Thoracic aorta (tissue), 2 donors: ENCODE measurements around the gene CD276. TPM values are rescaled to one million over a fixed set of nuclear protein-coding genes. Genes with fewer than 3 reads are reported as not detected.

Experiments used
- ATAC-seq: fragments of 150-250 bp; one replicate; pipeline ENCODE4 v1.8.0; 2017; ENCODE audit warnings: low read depth; ENCODE audit not compliant: insufficient number of reproducible peaks, low FRiP score
- DNase-seq: peaks from one replicate; pipeline ENCODE4 v3.0.0-alpha.2; 2020; ENCODE audit warnings: low spot score
- H3K27ac ChIP-seq, 2 donors: fragments of 200-600 bp; sonication (generic); 1 replicate in 1 of 2; 2 replicates in 1 of 2; pipeline ENCODE4 v1.5.1; 2016; ENCODE audit warnings: mild to moderate bottlenecking in 2 of 2, moderate library complexity in 2 of 2
- H3K27me3 ChIP-seq: fragments of 200-600 bp; sonication (generic); replicated peaks from 2 replicates; pipeline ENCODE4 v1.6.0; 2016; ENCODE audit warnings: mild to moderate bottlenecking; ENCODE audit not compliant: insufficient read depth
- H3K36me3 ChIP-seq: fragments of 200-600 bp; sonication (generic); one replicate; pipeline ENCODE4 v1.5.1; 2016
- H3K4me1 ChIP-seq, 2 donors: fragments of 200-600 bp; sonication (generic); 1 replicate in 1 of 2; 2 replicates in 1 of 2; pipeline versions ENCODE4 v1.5.1 to v1.6.0; 2016; ENCODE audit warnings: low read depth in 2 of 2, mild to moderate bottlenecking in 1 of 2; ENCODE audit not compliant: control insufficient read depth in 1 of 2
- H3K4me3 ChIP-seq: fragments of 200-600 bp; sonication (generic); 2 replicates; pipeline ENCODE4 v1.5.1; 2016; ENCODE audit warnings: mild to moderate bottlenecking
- H3K9me3 ChIP-seq: fragments of 200-600 bp; sonication (generic); 2 replicates; pipeline ENCODE4 v1.5.1; 2016
- CTCF ChIP-seq: fragments of 200-600 bp; sonication (generic); IDR thresholded peaks from one replicate; pipeline ENCODE4 v1.5.1; 2019; ENCODE audit warnings: antibody characterized with exemption
- total RNA-seq, 2 donors: library from RNA; depleted of rRNA; stranded (reverse); fragments of >200 nt; gene quantifications; one replicate each; pipeline versions ENCODE4 v1.1.0 to v1.2.3, GENCODE V29; 2016

CD276 gene
- total RNA-seq, 2 donors from 2014 or later: 47.4 to 67.6 TPM

- TF ChIP-seq CTCF: no peak
- Histone ChIP-seq H3K9me3 (no peaks in the 10 kb centered on the region), H3K4me3 (no peak overlapping the region), H3K27ac (no peak overlapping the region), H3K36me3 (no peaks in the 10 kb centered on the region), H3K4me1 (peaks cover 4 to 13% of the 10 kb centered on the region in 2 donors), H3K27me3 (no peaks in the 10 kb centered on the region)
- DNase-seq: no peak
- no peak for ATAC-seq
Measured at GRCh38 chr15:73746883-73747282, 62.7 kb downstream of the CD276 start.

GRCh38 chr15:73747847-73748590 lies 63.8 kb downstream of the CD276 start:
- no peaks in the 10 kb centered on the region for H3K27me3 ChIP-seq
- DNase-seq: no peak
- H3K4me1 ChIP-seq: peaks cover under 1 to 16% of the 10 kb centered on the region in 2 donors
- H3K9me3 ChIP-seq: no peaks in the 10 kb centered on the region
- TF ChIP-seq CTCF: no peak
- H3K4me3 ChIP-seq: no peak overlapping the region
- H3K27ac ChIP-seq: no peak overlapping the region
- H3K36me3 ChIP-seq: no peaks in the 10 kb centered on the region
- no peak for ATAC-seq

GRCh38 chr15:73748730-73749129 lies 64.5 kb downstream of the CD276 start:
- DNase-seq: no peak
- no peaks in the 10 kb centered on the region for H3K27me3 ChIP-seq
- TF ChIP-seq CTCF: no peak
- H3K36me3 ChIP-seq: no peaks in the 10 kb centered on the region
- H3K4me1 ChIP-seq: peaks cover 0 to 17% of the 10 kb centered on the region in 2 donors
- no peak for ATAC-seq
- H3K4me3 ChIP-seq: no peak overlapping the region
- H3K27ac ChIP-seq: no peak overlapping the region
- no peaks in the 10 kb centered on the region for H3K9me3 ChIP-seq

- DNase-seq: no peak
- no peak for ATAC-seq
- TF ChIP-seq CTCF: no peak
- no peak overlapping the region for H3K4me3 ChIP-seq
- H3K27me3 ChIP-seq: no peaks in the 10 kb centered on the region
- H3K9me3 ChIP-seq: no peaks in the 10 kb centered on the region
- peaks cover 0 to 17% of the 10 kb centered on the region in 2 donors for H3K4me1 ChIP-seq
- H3K27ac ChIP-seq: no peak overlapping the region
- no peaks in the 10 kb centered on the region for H3K36me3 ChIP-seq
Measured at GRCh38 chr15:73749533-73749932, 65.3 kb downstream of the CD276 start.

- Histone ChIP-seq H3K27ac (no peak overlapping the region), H3K4me3 (no peak overlapping the region), H3K36me3 (no peaks in the 10 kb centered on the region), H3K27me3 (no peaks in the 10 kb centered on the region), H3K4me1 (peaks cover 0 to 17% of the 10 kb centered on the region in 2 donors), H3K9me3 (no peaks in the 10 kb centered on the region)
- DNase-seq (no peak), ATAC-seq (no peak)
- TF ChIP-seq CTCF: no peak
Measured at GRCh38 chr15:73749971-73750370, 65.8 kb downstream of the CD276 start.
